Neural cell (in vitro differentiated cells): ENCODE measurements around the gene PDYN. TPM values are rescaled to one million over a fixed set of nuclear protein-coding genes. Genes with fewer than 3 reads are reported as not detected.
A peak's percentile ranks its signal among the peaks of the same experiment; 100 is the strongest.

Experiments
- H2AFZ ChIP-seq: fragments of 200-600, 300-800 bp; sonication (generic), shearing (Covaris generic); 2 replicates; pipeline ENCODE4 v1.6.0; 2014; ENCODE audit warnings: low read depth, mild to moderate bottlenecking, antibody characterized with exemption, low read length, moderate library complexity
- H3F3A ChIP-seq: fragments of 200-600 bp; shearing (Covaris generic); 2 replicates; pipeline ENCODE4 v1.6.1; 2016; ENCODE audit warnings: mild to moderate bottlenecking, moderate library complexity, mixed read lengths, antibody characterized with exemption, low read length; ENCODE audit not compliant: insufficient read depth, poor library complexity, severe bottlenecking
- H3K27ac ChIP-seq: fragments of 200-600, 300-800 bp; sonication (generic), shearing (Covaris generic); 2 replicates; pipeline ENCODE4 v1.5.1; 2014; ENCODE audit warnings: mild to moderate bottlenecking, low read length, moderate library complexity
- H3K27me3 ChIP-seq: fragments of 300-800, 200-600 bp; sonication (generic), shearing (Covaris generic); 2 replicates; pipeline ENCODE4 v1.6.0; 2014; ENCODE audit warnings: mild to moderate bottlenecking, low read depth, low read length, moderate library complexity; ENCODE audit not compliant: insufficient read depth
- H3K36me3 ChIP-seq: fragments of 300-800, 200-600 bp; sonication (generic), shearing (Covaris generic); 2 replicates; pipeline ENCODE4 v1.5.1; 2014; ENCODE audit warnings: mild to moderate bottlenecking, antibody characterized with exemption, low read length, moderate library complexity; ENCODE audit not compliant: insufficient read depth
- H3K4me2 ChIP-seq: fragments of 300-800, 200-600 bp; sonication (generic), shearing (Covaris generic); 2 replicates; pipeline ENCODE4 v1.6.0; 2014; ENCODE audit warnings: mild to moderate bottlenecking, low read length
- H3K4me3 ChIP-seq: fragments of 300-800, 200-600 bp; sonication (generic), shearing (Covaris generic); 2 replicates; pipeline ENCODE4 v1.5.1; 2014; ENCODE audit warnings: mild to moderate bottlenecking, low read length, moderate library complexity
- H3K79me2 ChIP-seq: fragments of 200-600 bp; shearing (Covaris generic); replicated peaks from 2 replicates; pipeline ENCODE4 v1.6.0; 2014; ENCODE audit warnings: mild to moderate bottlenecking, low read length, moderate library complexity; ENCODE audit not compliant: insufficient read depth
- H3K9ac ChIP-seq: fragments of 300-800, 200-600 bp; sonication (generic), shearing (Covaris generic); 2 replicates; pipeline ENCODE4 v1.6.1; 2016; ENCODE audit warnings: mild to moderate bottlenecking, low read length, mixed read lengths
- H3K9me2 ChIP-seq: fragments of 200-600 bp; shearing (Covaris generic); 2 replicates; pipeline ENCODE4 v1.6.1; 2016; ENCODE audit warnings: mild to moderate bottlenecking, low read length, mixed read lengths; ENCODE audit not compliant: insufficient read depth
- H3K9me3 ChIP-seq: fragments of 200-600, 300-800 bp; sonication (generic), shearing (Covaris generic); 2 replicates; pipeline ENCODE4 v1.6.1; 2016; ENCODE audit warnings: mild to moderate bottlenecking, mixed run types, low read length, moderate library complexity, mixed read lengths
- H4K20me1 ChIP-seq: fragments of 200-600 bp; shearing (Covaris generic); 2 replicates; pipeline ENCODE4 v1.6.1; 2016; ENCODE audit warnings: mild to moderate bottlenecking, mixed run types; ENCODE audit not compliant: insufficient read depth
- EP300 ChIP-seq: fragments of 450-650 bp; conservative IDR thresholded peaks from 2 replicates; pipeline ENCODE4 v1.6.1; 2014; ENCODE audit warnings: antibody characterized with exemption, mild to moderate bottlenecking, moderate library complexity; ENCODE audit not compliant: poor library complexity, severe bottlenecking
- EZH2 ChIP-seq: fragments of 200-600, 300-800 bp; shearing (Covaris generic), sonication (generic); IDR thresholded peaks from 2 replicates; pipeline ENCODE4 v1.6.1; 2014; ENCODE audit warnings: antibody characterized with exemption, low read length, borderline replicate concordance, mild to moderate bottlenecking; ENCODE audit not compliant: insufficient read depth, poor library complexity, severe bottlenecking
- MXI1 ChIP-seq: fragments of 450-650 bp; conservative IDR thresholded peaks from 2 replicates; pipeline ENCODE4 v1.6.1; 2014; ENCODE audit warnings: antibody characterized with exemption, mild to moderate bottlenecking; ENCODE audit not compliant: poor library complexity, severe bottlenecking
- POLR2AphosphoS5 ChIP-seq: IDR thresholded peaks from 2 replicates; pipeline ENCODE4 v1.6.1; 2012
- RAD21 ChIP-seq: fragments of 450-650 bp; conservative IDR thresholded peaks from 2 replicates; pipeline ENCODE4 v1.6.1; 2014; ENCODE audit warnings: antibody characterized with exemption, mild to moderate bottlenecking, moderate library complexity
- SMC3 ChIP-seq: fragments of 450-650 bp; conservative IDR thresholded peaks from 2 replicates; pipeline ENCODE4 v1.6.1; 2014; ENCODE audit warnings: antibody characterized with exemption, mild to moderate bottlenecking, moderate library complexity; ENCODE audit not compliant: poor library complexity
- TAF1 ChIP-seq: IDR thresholded peaks from 2 replicates; pipeline ENCODE4 v1.6.1; 2012; ENCODE audit warnings: low read depth
- polyA minus RNA-seq: library from RNA; depleted of rRNA, polyadenylated mRNA; stranded (reverse); fragments of >200 nt; gene quantifications from 2 replicates; pipeline ENCODE4 v1.2.3, GENCODE V29; 2014
- polyA plus RNA-seq: library from polyadenylated mRNA; depleted of rRNA; stranded (reverse); fragments of >200 nt; gene quantifications from 2 replicates; pipeline ENCODE4 v1.2.3, GENCODE V29; 2014
- TF ChIP-seq, protein P1 (sequence below): IDR thresholded peaks from 2 replicates; pipeline ENCODE4 v1.6.1; 2012; ENCODE audit warnings: borderline replicate concordance
- TF ChIP-seq, protein P2 (sequence below): fragments of 450-650 bp; IDR thresholded peaks from 2 replicates; pipeline ENCODE4 v1.5.1; 2014; ENCODE audit warnings: antibody characterized with exemption, mild to moderate bottlenecking, moderate library complexity; ENCODE audit not compliant: poor library complexity, severe bottlenecking

Gene PDYN
- polyA plus RNA-seq (17.3 and 17.7 TPM in 2 replicates), polyA minus RNA-seq (15.2 and 17.0 TPM in 2 replicates)

DNA sequence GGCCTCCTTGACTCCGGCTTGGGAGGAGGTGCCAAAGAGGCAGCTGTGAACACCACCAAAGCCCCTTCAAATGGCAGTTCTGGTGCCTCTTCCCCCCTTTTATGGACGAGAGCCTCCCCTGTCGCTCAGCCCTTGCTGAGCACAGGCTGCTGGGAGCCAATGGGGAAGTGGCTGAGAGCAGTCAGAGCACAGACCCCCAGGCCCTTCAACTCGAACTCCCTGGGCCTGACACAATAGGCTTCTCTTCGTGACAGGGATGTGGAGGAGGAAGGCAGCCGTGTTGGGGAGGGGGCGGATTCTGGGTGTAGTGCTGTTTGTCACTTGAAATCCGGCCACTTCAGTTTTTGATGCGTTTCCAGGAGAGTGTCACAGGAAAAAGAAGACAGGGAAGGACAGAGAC, at the start of gene PDYN:
PDYN (minus strand) TSS at position 73 of the 400 bp plus-strand sequence. CDS start 10,974 bp downstream, outside the sequence.
- Histone ChIP-seq H3F3A (no peaks in the 10 kb centered on the region), H2AFZ (no peak within 1 kb of the TSS), H3K9ac (no peak within 1 kb of the TSS), H3K27me3 (no peaks in the 10 kb centered on the region), H3K79me2 (no peaks in the 10 kb centered on the region), H3K9me3 (no peaks in the 10 kb centered on the region), H3K9me2 (no peaks in the 10 kb centered on the region), H3K27ac (no peak within 1 kb of the TSS), H4K20me1 (no peaks in the 10 kb centered on the region), H3K4me3 (no peak within 1 kb of the TSS), H3K36me3 (no peaks in the 10 kb centered on the region), H3K4me2 (no peak within 1 kb of the TSS)
- no peak for TF ChIP-seq POLR2AphosphoS5
- no peak for TF ChIP-seq MXI1
- TF ChIP-seq TAF1, result no peak
- no peak for TF ChIP-seq EP300
- no peak for TF ChIP-seq RAD21
- TF ChIP-seq, protein P1, sequence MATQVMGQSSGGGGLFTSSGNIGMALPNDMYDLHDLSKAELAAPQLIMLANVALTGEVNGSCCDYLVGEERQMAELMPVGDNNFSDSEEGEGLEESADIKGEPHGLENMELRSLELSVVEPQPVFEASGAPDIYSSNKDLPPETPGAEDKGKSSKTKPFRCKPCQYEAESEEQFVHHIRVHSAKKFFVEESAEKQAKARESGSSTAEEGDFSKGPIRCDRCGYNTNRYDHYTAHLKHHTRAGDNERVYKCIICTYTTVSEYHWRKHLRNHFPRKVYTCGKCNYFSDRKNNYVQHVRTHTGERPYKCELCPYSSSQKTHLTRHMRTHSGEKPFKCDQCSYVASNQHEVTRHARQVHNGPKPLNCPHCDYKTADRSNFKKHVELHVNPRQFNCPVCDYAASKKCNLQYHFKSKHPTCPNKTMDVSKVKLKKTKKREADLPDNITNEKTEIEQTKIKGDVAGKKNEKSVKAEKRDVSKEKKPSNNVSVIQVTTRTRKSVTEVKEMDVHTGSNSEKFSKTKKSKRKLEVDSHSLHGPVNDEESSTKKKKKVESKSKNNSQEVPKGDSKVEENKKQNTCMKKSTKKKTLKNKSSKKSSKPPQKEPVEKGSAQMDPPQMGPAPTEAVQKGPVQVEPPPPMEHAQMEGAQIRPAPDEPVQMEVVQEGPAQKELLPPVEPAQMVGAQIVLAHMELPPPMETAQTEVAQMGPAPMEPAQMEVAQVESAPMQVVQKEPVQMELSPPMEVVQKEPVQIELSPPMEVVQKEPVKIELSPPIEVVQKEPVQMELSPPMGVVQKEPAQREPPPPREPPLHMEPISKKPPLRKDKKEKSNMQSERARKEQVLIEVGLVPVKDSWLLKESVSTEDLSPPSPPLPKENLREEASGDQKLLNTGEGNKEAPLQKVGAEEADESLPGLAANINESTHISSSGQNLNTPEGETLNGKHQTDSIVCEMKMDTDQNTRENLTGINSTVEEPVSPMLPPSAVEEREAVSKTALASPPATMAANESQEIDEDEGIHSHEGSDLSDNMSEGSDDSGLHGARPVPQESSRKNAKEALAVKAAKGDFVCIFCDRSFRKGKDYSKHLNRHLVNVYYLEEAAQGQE, result no peak

DNA sequence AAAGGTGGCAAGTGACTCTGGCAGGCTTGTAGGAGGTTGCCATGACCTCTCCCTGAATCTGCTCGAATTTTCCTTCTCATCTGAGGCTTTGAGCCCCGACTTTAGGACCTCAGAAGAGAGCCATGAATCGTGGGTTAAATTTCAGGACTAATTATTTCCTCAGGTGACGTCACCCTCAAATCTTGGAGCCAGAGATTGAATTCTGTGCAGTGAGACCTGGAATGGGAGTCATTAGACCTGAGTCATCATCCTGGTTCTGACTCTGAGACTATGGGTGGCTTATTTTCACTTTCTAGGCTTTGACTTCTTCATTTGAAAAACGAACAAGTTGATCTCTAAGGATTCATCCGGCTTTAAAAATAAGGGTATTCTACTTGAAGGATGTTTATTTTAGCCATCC, 48.5 kb upstream of the PDYN start:
- Histone ChIP-seq H3K9me2 (no peaks in the 10 kb centered on the region), H3K36me3 (no peaks in the 10 kb centered on the region), H3K79me2 (no peaks in the 10 kb centered on the region), H2AFZ (no peak overlapping the region), H3K4me3 (no peak overlapping the region), H3K27me3 (no peaks in the 10 kb centered on the region), H3K4me2 (no peak overlapping the region), H4K20me1 (no peaks in the 10 kb centered on the region), H3F3A (no peaks in the 10 kb centered on the region), H3K9me3 (no peaks in the 10 kb centered on the region), H3K27ac (no peak overlapping the region), H3K9ac (no peak overlapping the region)
- TF ChIP-seq TAF1, result no peak

DNA sequence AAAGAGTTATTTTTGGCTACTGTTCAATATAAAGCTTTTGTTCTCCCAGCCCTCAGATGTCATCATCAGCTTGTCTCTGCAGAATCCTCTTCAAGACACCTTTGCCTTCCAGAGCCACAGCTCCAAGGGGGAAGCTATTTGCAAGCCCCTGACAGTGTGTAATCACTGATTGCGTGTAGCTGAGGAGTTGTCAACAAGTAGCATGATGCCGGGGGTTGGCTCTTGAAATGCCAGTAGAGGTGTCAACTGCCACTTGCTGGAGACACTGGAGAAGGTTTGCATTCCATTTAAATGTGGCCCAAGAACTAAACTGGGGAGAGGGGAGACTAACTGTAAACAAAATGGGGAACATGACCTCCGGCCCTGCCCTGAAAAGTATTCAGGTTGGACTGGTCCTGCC, 44.3 kb upstream of the PDYN start:
- TF ChIP-seq RAD21 (peak; percentile 39), MXI1 (no peak), POLR2AphosphoS5 (peak; percentile 50), EZH2 (no peak), SMC3 (peak; percentile 27), TAF1 (no peak), EP300 (peak; percentile 70)
- TF ChIP-seq, protein P1, result no peak
- TF ChIP-seq, protein P2, sequence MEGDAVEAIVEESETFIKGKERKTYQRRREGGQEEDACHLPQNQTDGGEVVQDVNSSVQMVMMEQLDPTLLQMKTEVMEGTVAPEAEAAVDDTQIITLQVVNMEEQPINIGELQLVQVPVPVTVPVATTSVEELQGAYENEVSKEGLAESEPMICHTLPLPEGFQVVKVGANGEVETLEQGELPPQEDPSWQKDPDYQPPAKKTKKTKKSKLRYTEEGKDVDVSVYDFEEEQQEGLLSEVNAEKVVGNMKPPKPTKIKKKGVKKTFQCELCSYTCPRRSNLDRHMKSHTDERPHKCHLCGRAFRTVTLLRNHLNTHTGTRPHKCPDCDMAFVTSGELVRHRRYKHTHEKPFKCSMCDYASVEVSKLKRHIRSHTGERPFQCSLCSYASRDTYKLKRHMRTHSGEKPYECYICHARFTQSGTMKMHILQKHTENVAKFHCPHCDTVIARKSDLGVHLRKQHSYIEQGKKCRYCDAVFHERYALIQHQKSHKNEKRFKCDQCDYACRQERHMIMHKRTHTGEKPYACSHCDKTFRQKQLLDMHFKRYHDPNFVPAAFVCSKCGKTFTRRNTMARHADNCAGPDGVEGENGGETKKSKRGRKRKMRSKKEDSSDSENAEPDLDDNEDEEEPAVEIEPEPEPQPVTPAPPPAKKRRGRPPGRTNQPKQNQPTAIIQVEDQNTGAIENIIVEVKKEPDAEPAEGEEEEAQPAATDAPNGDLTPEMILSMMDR, result peak; percentile 27
- no peak overlapping the region for H3K9ac ChIP-seq
- H3K27me3 ChIP-seq, result no peaks in the 10 kb centered on the region
- H3K79me2 ChIP-seq, result no peaks in the 10 kb centered on the region
- no peak overlapping the region for H3K4me3 ChIP-seq
- H3K4me2 ChIP-seq, result no peak overlapping the region
- H4K20me1 ChIP-seq, result no peaks in the 10 kb centered on the region
- H2AFZ ChIP-seq, result no peak overlapping the region
- no peaks in the 10 kb centered on the region for H3K36me3 ChIP-seq
- H3K9me3 ChIP-seq, result no peaks in the 10 kb centered on the region
- no peaks in the 10 kb centered on the region for H3K9me2 ChIP-seq
- H3K27ac ChIP-seq, result peak overlapping the region; percentile 41
- H3F3A ChIP-seq, result no peaks in the 10 kb centered on the region
